Thyroid gland (tissue), 4 donors: Measurements from ENCODE around the gene PDZD8. TPM values are rescaled to one million over a fixed set of nuclear protein-coding genes. Genes with fewer than 3 reads are reported as not detected.
A peak's percentile ranks its signal among the peaks of the same experiment; 100 is the strongest.

ENCODE experiments used
- DNase-seq, 2 donors: peaks; one replicate each; pipeline ENCODE4 v3.0.0-alpha.2; 2019
- H3K27ac ChIP-seq, 3 donors: fragments of 200-600 bp; sonication (generic); 1 replicate in 2 of 3; 2 replicates in 1 of 3; pipeline ENCODE4 v1.5.1; 2016 to 2019; ENCODE audit warnings: mild to moderate bottlenecking in 1 of 3, moderate library complexity in 1 of 3
- H3K27me3 ChIP-seq: fragments of 200-600 bp; sonication (generic); one replicate; pipeline ENCODE4 v1.5.1; 2019
- H3K36me3 ChIP-seq, 2 donors: fragments of 200-600 bp; sonication (generic); one replicate each; pipeline ENCODE4 v1.5.1; 2016 to 2019
- H3K4me1 ChIP-seq, 2 donors: fragments of 200-600 bp; sonication (generic); one replicate each; pipeline ENCODE4 v1.5.1; 2017 to 2019
- H3K4me3 ChIP-seq, 3 donors: fragments of 200-600 bp; sonication (generic); replicated peaks in 1 of 3; 1 replicate in 2 of 3; 2 replicates in 1 of 3; pipeline ENCODE4 v1.5.1; 2016; ENCODE audit warnings: mild to moderate bottlenecking in 1 of 3
- H3K9me3 ChIP-seq: fragments of 200-600 bp; sonication (generic); one replicate; pipeline ENCODE4 v1.5.1; 2017
- CTCF ChIP-seq, 6 experiments: fragments of 200-600 bp in 3 of 6; fragments of 450-650 bp in 3 of 6; sonication (generic) in 3 of 6; IDR thresholded peaks; one replicate each; pipeline ENCODE4 v1.5.1; 2016 to 2019; ENCODE audit warnings: antibody characterized with exemption in 6 of 6, mild to moderate bottlenecking in 2 of 6, inconsistent platforms in 1 of 6, moderate library complexity in 1 of 6
- POLR2A ChIP-seq, 2 donors: fragments of 450-650 bp; IDR thresholded peaks; one replicate each; pipeline ENCODE4 v1.6.1; 2017; ENCODE audit warnings: antibody characterized with exemption in 2 of 2, mild to moderate bottlenecking in 2 of 2, moderate library complexity in 1 of 2
- WGBS, 2 donors: methylation state at CpG; one replicate each; pipeline ENCODE4 v1.1.5; 2017; 5-methylcytosine and 5-hydroxymethylcytosine counted together
- intact Hi-C: fragments of 100-400 bp; cut with DNase I; formaldehyde crosslinking; loops from one replicate; pipeline ENCODE4 v1.15.1; 2023
- total RNA-seq, 4 donors: library from RNA; depleted of rRNA; stranded (reverse); fragments of >200 nt; gene quantifications; one replicate each; pipeline ENCODE4 v1.2.3, GENCODE V29; 2016

The PDZD8 gene, protein sequence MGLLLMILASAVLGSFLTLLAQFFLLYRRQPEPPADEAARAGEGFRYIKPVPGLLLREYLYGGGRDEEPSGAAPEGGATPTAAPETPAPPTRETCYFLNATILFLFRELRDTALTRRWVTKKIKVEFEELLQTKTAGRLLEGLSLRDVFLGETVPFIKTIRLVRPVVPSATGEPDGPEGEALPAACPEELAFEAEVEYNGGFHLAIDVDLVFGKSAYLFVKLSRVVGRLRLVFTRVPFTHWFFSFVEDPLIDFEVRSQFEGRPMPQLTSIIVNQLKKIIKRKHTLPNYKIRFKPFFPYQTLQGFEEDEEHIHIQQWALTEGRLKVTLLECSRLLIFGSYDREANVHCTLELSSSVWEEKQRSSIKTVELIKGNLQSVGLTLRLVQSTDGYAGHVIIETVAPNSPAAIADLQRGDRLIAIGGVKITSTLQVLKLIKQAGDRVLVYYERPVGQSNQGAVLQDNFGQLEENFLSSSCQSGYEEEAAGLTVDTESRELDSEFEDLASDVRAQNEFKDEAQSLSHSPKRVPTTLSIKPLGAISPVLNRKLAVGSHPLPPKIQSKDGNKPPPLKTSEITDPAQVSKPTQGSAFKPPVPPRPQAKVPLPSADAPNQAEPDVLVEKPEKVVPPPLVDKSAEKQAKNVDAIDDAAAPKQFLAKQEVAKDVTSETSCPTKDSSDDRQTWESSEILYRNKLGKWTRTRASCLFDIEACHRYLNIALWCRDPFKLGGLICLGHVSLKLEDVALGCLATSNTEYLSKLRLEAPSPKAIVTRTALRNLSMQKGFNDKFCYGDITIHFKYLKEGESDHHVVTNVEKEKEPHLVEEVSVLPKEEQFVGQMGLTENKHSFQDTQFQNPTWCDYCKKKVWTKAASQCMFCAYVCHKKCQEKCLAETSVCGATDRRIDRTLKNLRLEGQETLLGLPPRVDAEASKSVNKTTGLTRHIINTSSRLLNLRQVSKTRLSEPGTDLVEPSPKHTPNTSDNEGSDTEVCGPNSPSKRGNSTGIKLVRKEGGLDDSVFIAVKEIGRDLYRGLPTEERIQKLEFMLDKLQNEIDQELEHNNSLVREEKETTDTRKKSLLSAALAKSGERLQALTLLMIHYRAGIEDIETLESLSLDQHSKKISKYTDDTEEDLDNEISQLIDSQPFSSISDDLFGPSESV
- 10 to 100 TPM; 31.3 to 49.0 (median 35.1) TPM for total RNA-seq

- DNase-seq, result peak; percentile 93 to 94
- peak within 1 kb of the TSS; percentile 83 to 90 (median 84) for H3K27ac ChIP-seq
- H3K4me3 ChIP-seq, result peak within 1 kb of the TSS; percentile 52 to 95 (median 88)
- no peaks in the 10 kb centered on the region for H3K36me3 ChIP-seq
- peaks cover 13 to 14% of the 10 kb centered on the region in 2 donors for H3K4me1 ChIP-seq
- H3K9me3 ChIP-seq, result no peaks in the 10 kb centered on the region
- intact Hi-C loops, result no loop called here
- H3K27me3 ChIP-seq, result no peaks in the 10 kb centered on the region
- TF ChIP-seq CTCF (IDR thresholded peaks at IDR 0.05) (no peak), POLR2A (IDR thresholded peaks at IDR 0.05) (peak in 1 of 2 donors; percentile 89)
- 1% methylated on average over 40 to 46 of the region's 103 CpGs for WGBS, 2 donors
These were observed at the start of gene PDZD8 for GRCh38 chr10:117375360-117376178. Gene PDZD8 (minus strand): TSS chr10:117375440. CDS start chr10:117375227, 213 bp downstream.

- Histone ChIP-seq H3K36me3 (no peaks in the 10 kb centered on the region), H3K27ac (no peak overlapping the region), H3K27me3 (no peaks in the 10 kb centered on the region), H3K9me3 (no peaks in the 10 kb centered on the region), H3K4me3 (no peak overlapping the region), H3K4me1 (no peaks in the 10 kb centered on the region)
- no peak for DNase-seq
- WGBS, 2 donors, result 88 to 93% methylated on average over 6 of the region's 6 CpGs
- intact Hi-C loops, result no loop called here
- no peak for TF ChIP-seq POLR2A (IDR thresholded peaks at IDR 0.05)
- no peak for TF ChIP-seq CTCF (IDR thresholded peaks at IDR 0.05)
These were observed 48.9 kb upstream of the PDZD8 start for GRCh38 chr10:117424171-117424570.

GRCh38 chr10:117421985-117422384, 46.7 kb upstream of the PDZD8 start:
- Histone ChIP-seq H3K27ac (no peak overlapping the region), H3K36me3 (no peaks in the 10 kb centered on the region), H3K9me3 (no peaks in the 10 kb centered on the region), H3K4me1 (no peaks in the 10 kb centered on the region), H3K4me3 (no peak overlapping the region), H3K27me3 (no peaks in the 10 kb centered on the region)
- WGBS, 2 donors, result 61 to 68% methylated on average over 5 of the region's 5 CpGs
- TF ChIP-seq POLR2A (IDR thresholded peaks at IDR 0.05) (no peak), CTCF (IDR thresholded peaks at IDR 0.05) (no peak)
- DNase-seq, result no peak
- intact Hi-C loops, result no loop called here

GRCh38 chr10:117420768-117421167, 45.5 kb upstream of the PDZD8 start:
- H3K4me1 ChIP-seq, result no peaks in the 10 kb centered on the region
- DNase-seq, result no peak
- H3K4me3 ChIP-seq, result no peak overlapping the region
- no peak for TF ChIP-seq POLR2A (IDR thresholded peaks at IDR 0.05)
- TF ChIP-seq CTCF (IDR thresholded peaks at IDR 0.05), result no peak
- no peak overlapping the region for H3K27ac ChIP-seq
- intact Hi-C loops, result no loop called here
- no peaks in the 10 kb centered on the region for H3K27me3 ChIP-seq
- H3K36me3 ChIP-seq, result no peaks in the 10 kb centered on the region
- H3K9me3 ChIP-seq, result no peaks in the 10 kb centered on the region
- WGBS, 2 donors, result 96 to 98% methylated on average over 5 of the region's 5 CpGs
